HG03039 (cell line): Measurements from ENCODE around the gene PAX4.

ENCODE experiments used
- ATAC-seq: cut with Tn5 transposase; IDR thresholded peaks from one replicate; pipeline ENCODE4 v1.9.1; 2021; ENCODE audit warnings: mild to moderate bottlenecking, moderate library complexity; ENCODE audit not compliant: unreplicated experiment

PAX4 gene

DNA sequence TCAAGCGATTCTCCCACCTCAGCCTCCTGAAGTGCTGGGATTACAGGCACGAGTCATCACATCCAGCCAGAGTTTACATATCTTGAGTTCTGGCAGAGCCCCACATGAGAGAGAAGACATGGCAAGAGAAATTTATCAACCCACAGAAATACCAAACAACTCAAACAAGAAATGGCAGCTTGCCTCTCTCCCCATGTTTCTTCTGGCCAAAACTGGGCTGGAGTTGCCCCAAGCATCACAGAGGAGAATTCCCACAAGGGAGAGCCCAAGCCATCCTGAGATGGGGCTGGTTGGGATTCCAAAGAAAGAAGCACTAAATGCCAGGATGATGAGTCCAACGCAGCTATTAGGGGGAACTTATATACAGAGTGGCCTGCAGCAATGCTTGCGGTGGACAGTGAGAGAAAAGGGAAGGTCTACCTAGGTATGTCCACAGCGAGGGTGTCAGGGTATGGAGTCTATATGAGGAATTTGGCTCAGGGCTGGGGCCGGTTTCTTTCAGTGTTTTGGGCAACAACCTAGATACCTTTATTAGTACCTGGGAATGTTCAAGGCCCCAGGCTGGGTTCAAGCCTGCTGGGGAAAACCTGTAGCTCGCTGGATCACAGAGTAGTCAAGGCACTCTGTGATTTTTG lies 14.5 kb upstream of the PAX4 start:
- no peak for ATAC-seq

GRCh38 chr7:127629268-127629854 lies 11.4 kb upstream of the PAX4 start:
- peak; percentile 67 for ATAC-seq

GRCh38 chr7:127628445-127628844 lies 10.5 kb upstream of the PAX4 start:
- no peak for ATAC-seq

DNA sequence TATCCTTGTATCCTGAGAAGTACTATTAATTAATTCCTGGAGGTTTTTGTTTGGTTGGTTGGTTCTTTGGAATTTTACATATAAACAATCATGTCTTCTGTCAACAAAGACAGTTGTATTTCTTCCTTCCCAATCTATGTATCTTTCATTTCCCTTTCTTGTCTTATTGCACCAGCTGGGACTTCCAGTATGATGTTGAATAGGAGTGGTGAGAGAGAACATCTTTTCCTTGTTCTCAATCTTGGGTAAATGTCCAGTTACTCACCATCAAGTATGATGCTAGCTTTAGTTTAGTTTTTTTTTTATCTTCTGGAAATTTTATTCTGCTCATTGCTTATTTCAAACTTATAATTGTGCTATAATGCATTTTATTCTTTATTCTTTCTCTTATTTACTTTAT lies 7.4 kb upstream of the PAX4 start:
- no peak for ATAC-seq

GRCh38 chr7:127620406-127621233 lies 2.7 kb upstream of the PAX4 start:
- ATAC-seq, result no peak

DNA sequence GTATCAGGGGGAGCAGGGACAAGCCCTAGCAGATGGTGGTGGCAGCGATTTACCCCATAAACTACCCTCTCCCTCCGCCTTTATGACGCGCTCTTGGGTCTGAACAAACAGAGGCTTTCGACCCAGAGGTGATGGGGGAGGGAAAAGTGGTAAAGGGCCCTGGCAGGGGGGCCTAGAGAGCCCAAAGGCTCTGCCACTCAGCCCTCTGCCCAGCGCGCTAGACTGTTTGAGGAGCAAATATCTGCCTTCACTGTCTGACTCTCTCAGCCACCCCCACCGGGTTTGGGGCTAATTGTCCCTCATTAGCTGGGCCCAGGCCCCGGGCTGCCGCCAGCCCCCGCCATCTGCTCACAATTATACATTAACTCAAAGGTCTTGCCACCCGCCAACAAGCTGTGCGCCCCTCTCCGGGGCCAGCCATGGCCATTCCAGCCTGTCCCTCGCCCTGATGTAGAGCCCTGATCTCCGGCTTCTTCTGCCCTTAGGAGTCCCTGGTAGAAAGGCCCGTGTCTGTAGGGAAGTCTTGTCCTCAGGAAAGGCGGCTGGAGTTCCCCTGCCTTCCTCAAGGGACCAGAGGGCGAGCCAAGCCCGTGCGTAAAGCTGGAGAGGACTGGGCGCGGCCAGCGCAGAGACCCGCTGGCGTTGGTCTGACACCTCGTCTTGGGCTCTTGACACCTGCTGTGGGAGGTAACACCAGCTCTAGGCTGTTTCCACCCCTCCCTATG lies 1.9 kb upstream of the PAX4 start:
- ATAC-seq, result no peak

GRCh38 chr7:127618775-127619174 lies 833 bp upstream of the PAX4 start:
- no peak for ATAC-seq

DNA sequence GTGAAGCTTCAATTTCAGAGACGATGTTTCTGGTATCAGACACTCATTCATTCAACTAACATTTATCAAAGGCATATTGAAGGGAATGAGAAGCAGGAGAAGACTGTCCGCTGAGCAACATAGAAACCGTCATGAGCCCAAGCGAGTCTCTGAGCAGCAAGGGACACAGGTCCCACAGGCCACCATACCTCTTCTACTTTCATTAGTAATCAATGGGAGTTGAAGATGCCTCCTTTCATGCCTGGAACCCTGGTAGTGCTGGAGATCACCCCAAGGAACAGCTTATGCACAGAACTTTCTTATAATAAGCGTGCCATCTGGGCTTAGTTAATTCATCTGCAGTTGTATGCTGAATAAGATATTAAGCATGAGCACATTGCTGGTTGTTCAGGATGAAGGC lies 1.2 kb downstream of the PAX4 start:
- no peak for ATAC-seq

DNA sequence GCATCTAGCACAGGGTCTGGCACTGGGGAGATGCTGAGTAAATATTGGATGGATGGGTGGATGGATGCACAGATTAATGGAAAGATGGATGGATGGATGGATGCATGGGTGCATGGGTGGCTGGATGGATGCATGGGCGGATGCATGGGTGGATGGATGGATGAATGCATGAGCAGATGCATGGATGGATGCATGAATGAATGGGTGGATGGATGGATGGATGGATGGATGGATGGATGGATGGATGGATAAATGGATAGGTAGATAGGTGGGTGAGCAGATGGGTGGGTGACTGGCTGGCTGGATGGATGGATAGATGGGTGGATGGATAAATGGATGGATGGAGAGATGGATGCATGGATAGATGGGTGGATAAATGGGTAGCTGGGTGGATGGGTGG lies 5.7 kb downstream of the PAX4 start:
- ATAC-seq, result no peak

DNA sequence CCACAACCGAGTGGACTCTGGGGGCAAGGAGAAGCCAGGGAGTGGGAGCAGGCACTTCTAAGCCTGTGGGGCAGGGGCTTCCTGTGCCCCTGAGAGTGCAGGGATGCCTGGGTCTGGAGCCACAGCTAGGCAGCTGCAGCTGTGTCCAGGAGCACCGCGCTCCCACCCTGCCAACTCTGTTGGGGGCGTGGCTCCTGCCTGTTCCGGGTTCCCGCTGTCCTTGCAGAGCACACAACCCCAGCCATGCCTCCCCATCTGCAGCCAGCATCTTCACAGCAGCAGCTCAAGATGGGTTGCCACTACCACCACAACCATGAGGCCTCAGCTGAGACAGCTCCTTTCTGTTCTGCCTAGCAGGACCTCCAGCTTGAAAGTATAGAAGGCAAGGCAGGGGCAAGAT lies 8.6 kb downstream of the PAX4 start:
- ATAC-seq, result no peak

DNA sequence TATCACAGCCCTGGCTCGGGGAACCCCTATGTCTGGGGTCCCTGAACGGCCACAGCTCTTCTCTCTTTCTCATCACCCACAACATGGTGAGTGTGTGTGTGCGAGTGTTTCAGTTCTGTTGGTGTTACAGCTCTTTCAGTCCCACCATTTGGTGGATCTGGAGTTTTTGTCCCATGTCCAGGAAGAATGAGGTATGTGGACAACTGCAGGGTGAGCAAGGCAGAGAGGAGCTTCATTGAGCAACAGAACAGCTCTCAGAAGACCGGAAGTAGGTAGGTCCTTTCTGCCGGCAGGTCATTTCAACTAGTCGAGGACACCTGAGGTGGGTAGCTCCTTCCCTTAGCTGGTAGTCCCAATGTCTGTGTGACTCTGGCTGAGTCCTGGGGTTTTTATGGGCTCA lies 9.5 kb downstream of the PAX4 start:
- no peak for ATAC-seq

GRCh38 chr7:127600885-127601284 lies 17.1 kb downstream of the PAX4 start:
- ATAC-seq, result no peak

GRCh38 chr7:127598318-127598717 lies 19.6 kb downstream of the PAX4 start:
- no peak for ATAC-seq

DNA sequence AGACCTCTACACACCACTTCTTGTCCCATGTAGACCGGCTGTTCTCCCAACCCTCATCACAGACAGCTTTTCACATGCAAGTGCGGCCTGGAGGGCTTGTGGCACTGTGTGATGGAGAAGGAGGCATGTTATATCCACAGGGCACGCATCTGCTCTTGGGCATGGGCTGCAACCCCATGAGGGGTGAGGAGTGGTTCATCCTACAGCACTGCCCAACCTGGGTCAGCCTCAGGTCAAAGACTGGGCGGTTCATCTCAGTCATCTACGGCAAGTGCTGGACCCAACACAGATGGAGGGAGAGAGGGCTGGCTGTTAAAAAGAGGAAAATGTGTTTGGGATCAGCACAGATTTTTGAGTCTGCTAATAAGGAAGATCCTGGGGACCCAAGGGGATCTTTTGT lies 22.2 kb downstream of the PAX4 start:
- no peak for ATAC-seq

GRCh38 chr7:127594490-127594889 lies 23.5 kb downstream of the PAX4 start:
- peak; percentile 35 for ATAC-seq

- ATAC-seq, result no peak
Observed at GRCh38 chr7:127592550-127592949, 25.4 kb downstream of the PAX4 start.

DNA sequence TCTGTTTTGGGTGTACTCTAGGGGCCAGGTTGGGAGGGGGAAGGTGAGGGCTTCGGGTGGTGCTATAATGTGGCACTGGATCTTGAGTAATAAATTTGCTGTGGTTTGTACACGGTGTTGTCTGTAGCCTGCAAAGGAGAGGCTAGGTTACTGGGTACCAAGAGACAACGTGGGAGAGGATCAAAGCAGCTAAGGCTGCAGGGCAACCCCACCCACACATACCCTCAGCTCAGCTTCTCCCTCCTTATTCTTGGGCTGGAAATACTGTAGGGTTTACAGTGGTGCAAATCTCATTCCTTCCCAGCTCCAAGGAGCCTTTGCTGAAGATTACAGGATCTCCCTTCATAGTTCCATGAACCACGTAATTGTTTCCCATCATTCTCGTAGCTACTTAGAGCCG lies 26.4 kb downstream of the PAX4 start:
- no peak for ATAC-seq

DNA sequence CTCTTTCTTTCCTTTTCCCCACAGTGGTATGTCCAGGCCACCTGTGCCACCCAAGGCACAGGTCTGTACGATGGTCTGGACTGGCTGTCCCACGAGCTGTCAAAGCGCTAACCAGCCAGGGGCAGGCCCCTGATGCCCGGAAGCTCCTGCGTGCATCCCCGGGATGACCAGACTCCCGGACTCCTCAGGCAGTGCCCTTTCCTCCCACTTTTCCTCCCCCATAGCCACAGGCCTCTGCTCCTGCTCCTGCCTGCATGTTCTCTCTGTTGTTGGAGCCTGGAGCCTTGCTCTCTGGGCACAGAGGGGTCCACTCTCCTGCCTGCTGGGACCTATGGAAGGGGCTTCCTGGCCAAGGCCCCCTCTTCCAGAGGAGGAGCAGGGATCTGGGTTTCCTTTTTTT lies 26.8 kb downstream of the PAX4 start:
- no peak for ATAC-seq

DNA sequence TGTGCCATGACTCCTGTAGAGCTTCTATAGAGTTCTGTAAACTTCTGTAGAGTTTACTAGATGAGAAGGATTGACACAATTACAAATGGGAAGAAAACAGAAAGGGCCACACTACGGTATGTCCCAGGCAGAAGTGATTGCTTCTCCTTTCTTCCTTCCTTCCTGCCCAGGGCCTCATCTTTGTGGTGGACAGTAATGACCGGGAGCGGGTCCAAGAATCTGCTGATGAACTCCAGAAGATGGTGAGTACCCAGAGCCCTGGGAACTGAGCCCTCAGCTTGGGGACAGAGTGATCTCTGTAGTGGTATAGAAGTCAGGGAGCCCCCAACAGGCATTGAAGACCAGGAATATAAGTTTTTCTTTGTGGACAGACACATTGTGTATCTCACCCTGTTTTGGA lies 28.0 kb downstream of the PAX4 start:
- no peak for ATAC-seq

GRCh38 chr7:127588697-127589482 lies 29.1 kb downstream of the PAX4 start:
- ATAC-seq, result peak; percentile 11
